Measurements from ENCODE around the gene ILRUN.
"Not testable (repeated sequence)": the region's sequence is repeated elsewhere in the genome, so short reads cannot be mapped to it uniquely, and the experiment has no call there.

The ILRUN gene

DNA sequence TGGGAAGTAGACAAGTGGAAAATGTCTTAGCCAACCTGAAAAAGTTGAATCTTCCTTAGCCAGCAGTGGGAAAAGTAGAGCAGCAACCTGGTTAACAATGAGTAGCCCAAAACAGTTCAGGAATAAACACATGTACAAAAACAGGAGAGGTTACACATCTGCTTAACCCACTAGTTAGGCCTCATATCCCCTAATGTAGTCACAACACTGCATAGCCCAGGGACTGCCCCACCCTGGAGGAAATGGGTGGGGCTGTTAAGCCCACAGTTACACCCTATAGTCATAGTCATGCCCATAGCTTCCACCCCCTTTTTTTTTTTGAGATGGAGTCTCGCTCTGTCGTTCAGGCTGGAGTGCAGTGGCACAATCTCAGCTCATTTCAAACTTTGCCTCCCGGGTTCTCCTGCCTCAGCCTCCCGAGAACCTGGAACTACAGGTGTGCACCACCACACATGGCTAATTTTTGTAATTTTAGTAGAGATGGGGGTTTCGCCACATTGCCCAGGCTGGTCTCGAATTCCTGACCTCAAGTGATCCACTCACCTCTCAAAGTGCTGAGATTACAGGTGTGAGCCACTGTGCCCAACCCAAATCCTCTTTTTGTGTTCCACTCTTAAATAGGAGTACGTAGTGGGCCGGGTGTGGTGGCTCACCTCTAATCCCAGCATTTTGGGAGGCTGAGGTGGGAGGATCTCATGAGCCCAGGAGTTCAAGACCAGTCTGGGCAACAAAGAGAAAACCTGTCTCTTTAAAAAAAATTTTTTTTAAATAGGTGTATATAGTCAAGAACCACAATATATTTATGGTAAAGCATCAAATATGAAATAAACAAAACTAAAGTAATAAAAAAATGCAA, 24.5 kb downstream of the ILRUN start:
- no peak overlapping the region for H3K4me3 Mint-ChIP-seq
- H3K27ac Mint-ChIP-seq: peak overlapping the region in 1 of 3 experiments; percentile 21
- H3K27me3 Mint-ChIP-seq (ENCODE audit: low read depth): no peaks in the 10 kb centered on the region
- H3K4me1 Mint-ChIP-seq: no peaks in the 10 kb centered on the region
- H3K9me3 Mint-ChIP-seq: no peaks in the 10 kb centered on the region
- H3K36me3 Mint-ChIP-seq (ENCODE audit: low read depth): peaks cover under 1% of the 10 kb centered on the region
- TF ChIP-seq, protein P1, sequence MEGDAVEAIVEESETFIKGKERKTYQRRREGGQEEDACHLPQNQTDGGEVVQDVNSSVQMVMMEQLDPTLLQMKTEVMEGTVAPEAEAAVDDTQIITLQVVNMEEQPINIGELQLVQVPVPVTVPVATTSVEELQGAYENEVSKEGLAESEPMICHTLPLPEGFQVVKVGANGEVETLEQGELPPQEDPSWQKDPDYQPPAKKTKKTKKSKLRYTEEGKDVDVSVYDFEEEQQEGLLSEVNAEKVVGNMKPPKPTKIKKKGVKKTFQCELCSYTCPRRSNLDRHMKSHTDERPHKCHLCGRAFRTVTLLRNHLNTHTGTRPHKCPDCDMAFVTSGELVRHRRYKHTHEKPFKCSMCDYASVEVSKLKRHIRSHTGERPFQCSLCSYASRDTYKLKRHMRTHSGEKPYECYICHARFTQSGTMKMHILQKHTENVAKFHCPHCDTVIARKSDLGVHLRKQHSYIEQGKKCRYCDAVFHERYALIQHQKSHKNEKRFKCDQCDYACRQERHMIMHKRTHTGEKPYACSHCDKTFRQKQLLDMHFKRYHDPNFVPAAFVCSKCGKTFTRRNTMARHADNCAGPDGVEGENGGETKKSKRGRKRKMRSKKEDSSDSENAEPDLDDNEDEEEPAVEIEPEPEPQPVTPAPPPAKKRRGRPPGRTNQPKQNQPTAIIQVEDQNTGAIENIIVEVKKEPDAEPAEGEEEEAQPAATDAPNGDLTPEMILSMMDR (IDR thresholded peaks at IDR 0.05; ENCODE audit: unreplicated experiment in 3 of 3): no peak

DNA sequence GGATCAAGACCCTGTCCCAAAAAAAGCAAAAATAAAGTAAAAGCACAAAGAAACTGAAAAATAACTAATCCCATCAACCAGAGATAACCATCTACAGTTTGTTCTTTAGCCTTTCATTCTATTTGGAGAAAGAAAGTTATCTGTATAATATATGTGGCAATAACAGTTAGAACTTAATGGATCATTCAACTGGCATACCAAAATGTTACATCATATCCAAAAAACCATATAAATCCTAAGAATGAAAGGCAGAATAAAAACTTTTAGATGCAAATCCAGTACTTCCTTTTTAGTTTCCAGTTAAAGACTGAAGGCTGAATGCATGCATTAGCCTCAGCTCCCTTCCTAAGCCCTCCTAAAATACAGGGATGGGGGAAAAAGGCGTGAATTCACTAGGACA, 25.2 kb downstream of the ILRUN start:
- no peak overlapping the region for H3K4me3 Mint-ChIP-seq

DNA sequence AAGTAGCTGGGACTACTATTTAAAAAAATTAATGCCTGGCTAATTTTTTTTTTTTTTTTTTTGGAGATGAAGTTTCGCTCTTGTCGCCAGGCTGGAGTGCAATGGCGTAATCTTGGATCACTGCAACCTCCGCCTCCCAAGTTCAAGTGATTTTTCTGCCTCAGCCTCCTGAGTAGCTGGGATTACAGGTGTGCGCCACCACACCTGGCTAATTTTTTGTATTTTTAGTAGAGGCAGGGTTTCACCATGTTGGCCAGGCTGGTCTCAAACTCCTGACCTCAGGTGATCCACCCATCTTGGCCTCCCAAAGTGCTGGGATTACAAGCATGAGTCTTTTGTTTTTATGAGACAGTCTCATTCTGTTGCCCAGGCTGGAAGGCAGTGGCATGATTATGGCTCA, 27.8 kb downstream of the ILRUN start:
- not testable (repeated sequence) for H3K36me3 Mint-ChIP-seq (ENCODE audit: low read depth); H3K27me3 Mint-ChIP-seq (ENCODE audit: low read depth); H3K27ac Mint-ChIP-seq; H3K4me3 Mint-ChIP-seq; H3K4me1 Mint-ChIP-seq; H3K9me3 Mint-ChIP-seq

More for the DNA sequence above, 25.2 kb downstream of the ILRUN start:
- TF ChIP-seq, protein P1 (IDR thresholded peaks at IDR 0.05; ENCODE audit: unreplicated experiment in 3 of 3): no peak
- Mint-ChIP-seq H3K27ac (peak overlapping the region in 1 of 3 experiments; percentile 21), H3K9me3 (no peaks in the 10 kb centered on the region), H3K36me3 (ENCODE audit: low read depth) (no peaks in the 10 kb centered on the region), H3K27me3 (ENCODE audit: low read depth) (no peaks in the 10 kb centered on the region), H3K4me1 (no peaks in the 10 kb centered on the region)

DNA sequence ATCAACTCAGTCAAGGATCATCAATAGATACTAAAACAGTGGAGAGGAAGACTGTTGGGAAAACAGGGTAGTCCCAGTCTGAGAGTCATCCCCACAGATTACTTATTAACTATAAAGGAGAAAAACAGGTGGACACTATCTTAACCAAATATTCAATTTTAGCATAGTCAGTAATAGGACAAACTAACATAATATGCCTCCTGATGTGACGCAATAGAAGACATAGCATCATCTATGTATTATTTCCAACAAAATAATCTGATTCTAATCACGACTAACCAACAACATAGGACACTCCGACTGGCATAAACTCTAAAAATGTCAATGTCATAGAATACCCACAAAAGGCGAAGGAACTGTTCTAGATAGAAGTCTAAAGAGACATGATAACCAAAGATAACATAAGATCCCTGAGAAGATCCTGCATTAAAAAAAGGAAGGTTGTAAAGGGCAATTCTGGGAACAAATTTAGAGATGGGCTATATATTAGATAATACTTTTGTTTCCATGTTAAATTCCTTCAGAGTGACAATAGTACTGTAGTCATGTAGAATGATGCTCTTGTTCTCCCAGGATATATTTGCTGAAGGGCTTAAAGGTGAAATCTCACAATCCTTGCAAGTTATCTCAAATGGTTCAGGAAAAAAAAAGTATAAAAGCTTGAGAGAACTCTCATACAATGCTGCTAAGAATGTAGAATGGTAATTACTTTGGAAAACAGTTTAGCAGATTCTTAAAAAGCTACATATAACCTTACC, 28.9 kb downstream of the ILRUN start:
- peaks cover 10% of the 10 kb centered on the region for H3K4me1 Mint-ChIP-seq
- no peaks in the 10 kb centered on the region for H3K27me3 Mint-ChIP-seq (ENCODE audit: low read depth)
- no peak overlapping the region for H3K4me3 Mint-ChIP-seq
- H3K9me3 Mint-ChIP-seq: no peaks in the 10 kb centered on the region
- H3K27ac Mint-ChIP-seq: no peak overlapping the region
- TF ChIP-seq, protein P1 (IDR thresholded peaks at IDR 0.05; ENCODE audit: unreplicated experiment in 3 of 3): no peak
- no peaks in the 10 kb centered on the region for H3K36me3 Mint-ChIP-seq (ENCODE audit: low read depth)

DNA sequence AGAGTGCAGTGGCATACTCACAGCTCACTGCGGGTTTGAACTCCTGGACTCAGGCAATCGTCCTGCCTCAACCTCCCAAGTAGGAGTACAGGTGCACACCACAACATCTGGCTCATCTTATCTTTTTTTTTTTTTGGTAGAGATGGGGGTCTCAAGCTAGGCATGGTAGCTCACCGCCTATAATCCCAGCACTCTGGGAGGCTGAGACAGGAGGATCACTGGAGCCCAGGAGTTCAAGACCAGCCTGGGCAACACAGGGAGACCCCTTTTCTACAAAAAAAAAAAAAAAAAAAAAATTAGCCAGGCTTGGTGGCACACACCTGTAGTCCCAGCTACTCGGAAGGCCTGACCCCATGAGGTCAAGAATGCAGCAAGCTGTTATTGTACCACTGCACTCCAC, 31.5 kb downstream of the ILRUN start:
- peak overlapping the region in 1 of 3 experiments; percentile 53 for H3K27ac Mint-ChIP-seq
- H3K27me3 Mint-ChIP-seq (ENCODE audit: low read depth): no peaks in the 10 kb centered on the region
- no peak overlapping the region for H3K4me3 Mint-ChIP-seq
- TF ChIP-seq, protein P1 (IDR thresholded peaks at IDR 0.05; ENCODE audit: unreplicated experiment in 3 of 3): no peak
- no peaks in the 10 kb centered on the region for H3K9me3 Mint-ChIP-seq
- no peaks in the 10 kb centered on the region for H3K36me3 Mint-ChIP-seq (ENCODE audit: low read depth)
- H3K4me1 Mint-ChIP-seq: peaks cover 10% of the 10 kb centered on the region

DNA sequence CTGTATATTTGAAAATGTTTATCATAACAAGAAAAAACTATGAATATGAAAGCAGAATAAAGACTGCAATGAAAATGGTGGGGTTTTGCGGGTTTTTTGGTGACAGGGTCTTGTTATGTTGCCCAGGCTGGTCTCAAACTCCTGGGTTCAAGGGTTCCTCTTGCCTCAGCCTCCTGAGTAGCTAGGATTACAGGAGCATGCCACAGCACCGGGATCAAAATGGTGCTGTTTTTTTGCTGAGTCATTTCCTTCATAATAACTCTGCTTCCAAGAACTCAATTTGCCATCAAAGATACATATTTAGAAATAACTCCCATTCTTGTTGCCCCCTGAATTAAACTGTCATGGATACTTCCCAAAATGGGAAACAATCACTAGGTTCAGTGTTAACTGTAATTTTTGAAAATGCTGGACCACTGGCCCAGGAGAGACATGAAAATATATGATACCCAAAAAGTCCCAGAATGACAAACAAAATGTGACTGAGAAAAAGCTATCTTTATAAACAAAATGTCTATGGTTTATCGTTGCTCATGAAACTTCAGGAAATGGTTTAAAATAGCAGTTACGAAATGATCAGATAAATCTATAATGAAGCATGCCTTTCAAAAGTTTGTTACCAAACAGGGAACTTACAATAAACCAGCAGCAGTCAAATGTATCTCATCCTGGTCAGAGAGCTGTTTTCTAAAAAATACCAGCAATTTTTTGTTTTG, 32.2 kb downstream of the ILRUN start:
- Mint-ChIP-seq H3K27ac (peak overlapping the region; percentile 12 to 53 (median 48)), H3K9me3 (no peaks in the 10 kb centered on the region), H3K4me1 (peaks cover 10% of the 10 kb centered on the region), H3K27me3 (ENCODE audit: low read depth) (no peaks in the 10 kb centered on the region), H3K4me3 (no peak overlapping the region), H3K36me3 (ENCODE audit: low read depth) (no peaks in the 10 kb centered on the region)
- TF ChIP-seq, protein P1 (IDR thresholded peaks at IDR 0.05; ENCODE audit: unreplicated experiment in 3 of 3): no peak
